Measurements from ENCODE around the gene SHC3.

The SHC3 gene

DNA sequence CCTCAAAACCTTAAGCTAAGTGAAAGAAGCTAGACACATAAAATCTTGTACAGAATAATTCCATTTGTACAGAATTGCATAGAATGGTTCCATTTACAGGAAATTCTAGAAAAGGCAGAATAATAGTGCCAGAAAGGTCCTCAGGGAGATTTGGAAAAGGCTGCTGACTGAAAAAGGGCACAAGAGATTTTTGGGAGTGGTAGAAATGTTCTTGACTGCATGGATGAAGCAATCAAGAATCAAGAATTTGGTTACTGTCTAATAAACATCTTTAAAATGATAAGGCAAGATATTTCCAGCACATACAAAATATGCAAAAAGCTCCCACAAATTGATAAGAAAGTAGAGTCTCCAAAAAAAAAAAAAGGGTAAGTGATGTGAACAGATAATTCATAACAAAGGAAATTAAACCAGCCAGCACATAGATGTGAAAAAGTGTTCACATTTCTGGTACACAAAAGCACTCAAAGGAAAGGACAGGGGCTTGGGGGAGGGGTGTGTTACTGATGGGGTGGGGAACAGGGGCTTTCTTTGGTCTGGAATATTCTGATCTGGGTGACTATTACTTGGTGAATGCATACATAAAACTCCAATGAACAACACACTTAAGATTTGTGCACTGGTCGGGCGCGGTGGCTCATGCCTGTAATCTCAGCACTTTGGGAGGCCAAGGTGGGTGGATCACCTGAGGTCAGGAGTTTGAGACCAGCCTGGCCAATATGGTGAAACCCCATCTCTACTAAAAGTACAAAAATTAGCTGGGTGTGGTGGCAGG is 85.2 kb downstream of the SHC3 start:
- Histone ChIP-seq H3K9ac (ENCODE audit: low read depth, low read length) (no peak overlapping the region), H3K36me3 (ENCODE audit: insufficient read depth, low read length) (no peaks in the 10 kb centered on the region), H3K4me1 (ENCODE audit: insufficient read depth, low read length) (no peaks in the 10 kb centered on the region), H3K9me3 (ENCODE audit: control insufficient read depth, insufficient read depth, low read length) (no peaks in the 10 kb centered on the region)

DNA sequence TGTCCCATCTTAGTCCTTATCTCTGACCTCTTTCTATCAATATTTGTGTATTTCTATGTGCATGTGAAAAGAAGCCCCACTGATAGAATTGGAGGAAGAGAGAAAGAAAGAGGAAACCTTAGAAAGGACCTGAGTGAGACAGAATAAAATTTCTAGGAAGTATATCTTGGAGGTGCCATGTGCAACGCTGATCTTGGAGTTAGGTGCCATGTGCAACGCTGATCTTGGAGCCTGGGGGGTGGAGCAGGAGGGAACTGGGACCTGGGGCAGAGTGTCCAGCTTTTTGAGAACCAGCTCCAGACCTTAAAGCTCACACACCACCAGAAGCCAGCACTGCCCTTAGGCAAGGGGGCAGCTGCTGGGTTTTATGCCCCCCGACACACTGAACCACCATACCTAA is 89.4 kb downstream of the SHC3 start:
- Histone ChIP-seq H3K36me3 (ENCODE audit: insufficient read depth, low read length) (no peaks in the 10 kb centered on the region), H3K9me3 (ENCODE audit: control insufficient read depth, insufficient read depth, low read length) (no peaks in the 10 kb centered on the region), H3K9ac (ENCODE audit: low read depth, low read length) (no peak overlapping the region), H3K4me1 (ENCODE audit: insufficient read depth, low read length) (no peaks in the 10 kb centered on the region)

DNA sequence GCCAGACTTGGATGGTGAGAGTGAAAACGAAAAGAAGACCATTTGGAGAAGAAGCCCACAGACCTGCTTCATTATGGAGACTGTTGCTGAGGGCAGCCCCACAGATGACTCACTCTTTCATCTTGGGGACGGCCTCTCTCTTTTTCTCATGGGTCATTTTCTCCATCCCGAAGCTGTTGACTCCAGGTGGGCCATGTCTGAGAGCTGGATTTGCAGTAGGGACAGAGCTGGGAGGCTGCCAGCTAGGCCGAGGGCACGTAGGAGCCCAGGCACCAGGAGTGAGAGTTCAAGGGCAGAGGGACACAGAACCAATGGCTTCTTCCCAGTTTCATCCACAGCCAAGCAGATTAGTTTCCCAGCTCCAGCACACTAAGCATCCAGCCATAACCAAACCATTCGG is 95.0 kb downstream of the SHC3 start:
- no peaks in the 10 kb centered on the region for H3K9me3 ChIP-seq (ENCODE audit: control insufficient read depth, insufficient read depth, low read length)
- no peaks in the 10 kb centered on the region for H3K4me1 ChIP-seq (ENCODE audit: insufficient read depth, low read length)
- no peaks in the 10 kb centered on the region for H3K36me3 ChIP-seq (ENCODE audit: insufficient read depth, low read length)
- no peak overlapping the region for H3K9ac ChIP-seq (ENCODE audit: low read depth, low read length)

DNA sequence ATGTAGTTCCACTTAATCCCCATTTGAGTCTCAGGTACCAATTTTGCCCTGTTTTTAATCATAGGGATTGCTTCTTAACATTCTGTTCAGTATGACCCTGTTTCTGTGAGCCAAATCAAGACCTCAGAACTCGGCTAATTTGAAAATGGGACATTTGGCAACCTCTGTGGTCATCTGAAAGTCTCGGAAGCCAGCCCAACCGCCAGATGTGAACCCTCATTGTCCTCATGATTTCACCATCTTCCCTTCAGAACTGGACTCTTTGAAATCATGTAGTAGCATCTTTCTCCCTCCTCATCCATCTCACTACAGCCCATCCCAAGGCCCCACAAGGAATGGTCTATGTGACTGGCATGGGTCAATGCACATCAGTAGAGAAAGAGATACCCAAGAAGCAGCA is 98.4 kb downstream of the SHC3 start:
- H3K9ac ChIP-seq (ENCODE audit: low read depth, low read length) = no peak overlapping the region
- H3K4me1 ChIP-seq (ENCODE audit: insufficient read depth, low read length) = no peaks in the 10 kb centered on the region
- no peaks in the 10 kb centered on the region for H3K9me3 ChIP-seq (ENCODE audit: control insufficient read depth, insufficient read depth, low read length)
- no peaks in the 10 kb centered on the region for H3K36me3 ChIP-seq (ENCODE audit: insufficient read depth, low read length)

DNA sequence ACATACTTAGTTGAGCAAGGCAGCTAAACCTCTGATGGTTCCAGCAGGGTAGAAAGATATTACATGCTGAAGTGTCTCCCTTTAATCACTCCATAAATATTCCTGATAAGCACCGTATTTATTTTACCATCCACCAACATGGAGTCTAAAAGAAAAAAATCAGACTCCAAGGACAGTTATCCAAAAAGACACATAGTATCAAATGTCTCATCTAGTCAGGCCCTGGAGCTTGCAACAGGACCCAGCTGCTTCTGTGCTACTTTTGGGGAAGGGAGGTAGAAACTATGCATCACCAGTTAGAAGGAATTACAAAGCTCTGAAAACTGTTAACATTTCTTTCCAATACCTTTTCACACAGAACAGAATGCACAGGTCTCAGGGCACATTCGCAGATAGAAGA is 99.2 kb downstream of the SHC3 start:
- Histone ChIP-seq H3K9me3 (ENCODE audit: control insufficient read depth, insufficient read depth, low read length) (no peaks in the 10 kb centered on the region), H3K36me3 (ENCODE audit: insufficient read depth, low read length) (no peaks in the 10 kb centered on the region), H3K4me1 (ENCODE audit: insufficient read depth, low read length) (no peaks in the 10 kb centered on the region), H3K9ac (ENCODE audit: low read depth, low read length) (no peak overlapping the region)

DNA sequence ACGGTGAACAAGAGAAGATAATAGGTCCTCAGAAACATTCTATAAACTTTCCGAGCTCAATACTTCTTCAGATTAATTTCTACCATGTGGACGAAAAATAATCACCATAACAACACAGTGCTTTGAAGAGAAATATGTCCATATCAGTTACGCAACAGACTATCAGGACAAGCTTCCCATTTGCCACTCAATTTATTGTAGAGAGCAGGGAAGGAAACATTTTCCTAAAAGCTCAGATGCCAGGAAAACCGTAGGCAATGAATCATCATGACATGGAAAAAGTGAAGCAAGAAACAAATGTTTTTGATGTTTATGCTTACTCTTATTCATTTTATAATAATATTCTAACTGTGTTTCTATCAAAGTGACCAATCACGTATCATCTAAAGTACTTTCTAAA is 99.8 kb downstream of the SHC3 start:
- H3K9me3 ChIP-seq (ENCODE audit: control insufficient read depth, insufficient read depth, low read length) = no peaks in the 10 kb centered on the region

DNA sequence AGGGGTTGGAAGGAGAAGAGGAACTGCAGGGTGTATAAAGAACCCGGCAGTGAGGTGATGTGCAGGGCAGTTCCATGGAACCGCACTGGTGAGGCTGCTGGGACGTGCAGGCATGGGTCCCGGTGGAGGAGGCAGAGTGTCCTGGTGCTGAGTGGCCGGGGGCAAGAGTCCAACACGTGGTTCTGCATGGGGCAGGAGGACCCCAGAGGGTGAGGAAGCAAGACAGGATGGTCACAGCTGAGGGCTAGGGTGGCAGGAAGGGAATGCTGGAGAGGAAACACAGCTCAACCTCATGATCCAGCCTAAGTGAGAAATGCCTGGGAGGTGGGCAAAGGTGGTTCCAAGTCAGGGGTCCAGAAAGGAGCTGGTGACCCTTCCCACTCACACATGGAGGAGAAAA is 100.2 kb downstream of the SHC3 start:
- H3K4me1 ChIP-seq (ENCODE audit: insufficient read depth, low read length) = no peaks in the 10 kb centered on the region
- no peaks in the 10 kb centered on the region for H3K9me3 ChIP-seq (ENCODE audit: control insufficient read depth, insufficient read depth, low read length)
- no peaks in the 10 kb centered on the region for H3K36me3 ChIP-seq (ENCODE audit: insufficient read depth, low read length)
- H3K9ac ChIP-seq (ENCODE audit: low read depth, low read length) = no peak overlapping the region

More for the DNA sequence above, 99.8 kb downstream of the SHC3 start:
- Histone ChIP-seq H3K9ac (ENCODE audit: low read depth, low read length) (no peak overlapping the region), H3K4me1 (ENCODE audit: insufficient read depth, low read length) (no peaks in the 10 kb centered on the region), H3K36me3 (ENCODE audit: insufficient read depth, low read length) (no peaks in the 10 kb centered on the region)

DNA sequence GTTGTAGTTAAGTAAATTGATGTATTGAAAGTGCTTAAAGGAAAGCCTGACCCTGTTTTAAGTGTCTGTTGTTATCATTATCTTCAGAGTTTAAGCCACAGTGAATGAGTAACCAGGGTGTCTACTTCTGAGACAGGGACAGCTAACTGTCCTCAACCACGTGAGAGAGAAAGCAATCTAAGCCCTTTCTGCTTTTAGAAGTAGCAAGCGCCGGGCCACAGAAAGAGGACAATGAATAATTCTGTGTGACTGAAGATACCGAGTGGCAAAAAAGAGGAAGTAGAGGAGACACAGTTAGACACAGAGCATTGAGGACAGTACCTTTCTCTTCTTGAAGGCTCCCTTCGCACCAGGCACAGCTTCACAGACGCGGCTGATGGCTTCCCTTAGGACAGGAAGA is 101.1 kb downstream of the SHC3 start:
- no peaks in the 10 kb centered on the region for H3K4me1 ChIP-seq (ENCODE audit: insufficient read depth, low read length)
- no peak overlapping the region for H3K9ac ChIP-seq (ENCODE audit: low read depth, low read length)
- no peaks in the 10 kb centered on the region for H3K36me3 ChIP-seq (ENCODE audit: insufficient read depth, low read length)
- no peaks in the 10 kb centered on the region for H3K9me3 ChIP-seq (ENCODE audit: control insufficient read depth, insufficient read depth, low read length)

DNA sequence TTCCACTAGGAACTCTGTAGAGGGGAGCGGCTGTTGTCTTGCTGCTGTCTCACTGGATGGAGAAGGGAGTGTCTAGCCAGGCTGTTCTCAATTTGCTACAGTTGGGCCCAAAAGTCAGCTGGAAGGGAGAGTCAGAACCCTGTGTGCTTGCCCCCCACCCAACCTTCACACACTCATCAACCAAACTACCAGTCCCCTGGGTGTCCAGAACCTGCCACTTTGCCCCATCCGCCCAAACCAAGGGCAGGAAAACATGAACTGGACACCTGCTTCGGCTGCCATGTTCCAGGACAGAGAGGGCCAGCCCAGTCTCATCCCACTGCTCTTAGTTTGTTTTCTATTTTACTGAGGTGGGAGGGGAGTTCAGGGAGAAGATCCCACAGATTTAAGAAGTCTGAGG is 105.2 kb downstream of the SHC3 start:
- H3K4me1 ChIP-seq (ENCODE audit: insufficient read depth, low read length) = no peaks in the 10 kb centered on the region
- no peaks in the 10 kb centered on the region for H3K9me3 ChIP-seq (ENCODE audit: control insufficient read depth, insufficient read depth, low read length)
- H3K9ac ChIP-seq (ENCODE audit: low read depth, low read length) = no peak overlapping the region
- no peaks in the 10 kb centered on the region for H3K36me3 ChIP-seq (ENCODE audit: insufficient read depth, low read length)

DNA sequence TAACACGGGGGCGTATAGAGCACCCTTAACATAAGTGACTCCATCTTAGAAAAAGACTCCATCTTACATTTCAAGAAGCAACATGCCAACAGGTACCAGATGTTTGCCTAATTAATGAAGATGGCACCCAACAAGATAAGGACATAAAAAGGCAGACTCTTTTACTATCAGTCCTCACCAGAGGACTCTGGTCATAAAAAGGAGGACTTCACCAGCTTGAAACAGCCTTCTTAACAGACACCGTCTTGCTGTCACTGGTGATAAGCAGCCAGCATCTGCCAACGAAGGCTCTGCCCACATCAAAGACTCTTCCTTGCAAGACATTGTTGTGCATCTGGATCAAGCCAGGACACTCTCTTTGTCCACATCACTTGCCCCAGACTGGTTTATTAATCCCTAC is 107.0 kb downstream of the SHC3 start:
- H3K36me3 ChIP-seq (ENCODE audit: insufficient read depth, low read length) = no peaks in the 10 kb centered on the region
- no peak overlapping the region for H3K9ac ChIP-seq (ENCODE audit: low read depth, low read length)
- H3K9me3 ChIP-seq (ENCODE audit: control insufficient read depth, insufficient read depth, low read length) = no peaks in the 10 kb centered on the region
- no peaks in the 10 kb centered on the region for H3K4me1 ChIP-seq (ENCODE audit: insufficient read depth, low read length)

DNA sequence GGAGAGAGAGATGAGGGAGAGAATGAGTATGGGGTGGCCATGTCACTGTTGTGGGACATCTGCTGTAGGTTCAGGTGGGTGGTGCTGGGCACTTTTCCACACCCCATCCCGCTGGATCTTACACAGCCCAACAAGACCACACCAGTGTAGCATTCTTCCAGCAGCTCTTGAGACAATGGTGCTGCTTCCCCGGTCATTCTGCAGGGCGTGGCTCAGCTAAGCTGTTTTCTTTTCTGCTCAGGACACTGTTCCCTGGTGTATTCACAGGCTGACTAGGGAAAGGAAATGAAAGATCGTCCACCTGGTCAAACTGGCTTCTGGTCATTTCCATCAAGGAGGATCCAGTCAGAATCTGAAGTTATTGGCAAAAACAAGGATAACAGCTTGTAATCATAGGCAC is 111.8 kb downstream of the SHC3 start:
- Histone ChIP-seq H3K9ac (ENCODE audit: low read depth, low read length) (no peak overlapping the region), H3K9me3 (ENCODE audit: control insufficient read depth, insufficient read depth, low read length) (no peaks in the 10 kb centered on the region), H3K4me1 (ENCODE audit: insufficient read depth, low read length) (no peaks in the 10 kb centered on the region), H3K36me3 (ENCODE audit: insufficient read depth, low read length) (no peaks in the 10 kb centered on the region)

DNA sequence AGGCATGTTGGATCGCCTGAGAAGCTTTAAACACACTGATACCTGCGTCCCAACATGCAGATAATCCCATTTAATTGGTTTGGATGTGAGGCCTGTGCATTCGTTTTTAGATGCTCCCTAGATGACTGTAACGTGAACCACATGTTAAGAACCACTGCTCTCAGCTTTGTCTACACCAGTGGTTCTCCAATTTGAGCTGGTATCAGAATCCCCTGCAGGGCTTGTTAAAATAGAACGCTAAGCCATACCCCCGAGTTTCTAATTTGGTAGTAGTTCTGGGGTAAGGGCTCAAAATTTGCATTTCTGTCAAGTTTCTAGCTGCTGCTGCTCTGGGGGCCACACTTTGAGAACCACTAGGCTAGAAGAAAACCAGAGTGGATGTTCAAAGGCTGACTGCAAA is 112.7 kb downstream of the SHC3 start:
- Histone ChIP-seq H3K36me3 (ENCODE audit: insufficient read depth, low read length) (no peaks in the 10 kb centered on the region), H3K9ac (ENCODE audit: low read depth, low read length) (no peak overlapping the region)

DNA sequence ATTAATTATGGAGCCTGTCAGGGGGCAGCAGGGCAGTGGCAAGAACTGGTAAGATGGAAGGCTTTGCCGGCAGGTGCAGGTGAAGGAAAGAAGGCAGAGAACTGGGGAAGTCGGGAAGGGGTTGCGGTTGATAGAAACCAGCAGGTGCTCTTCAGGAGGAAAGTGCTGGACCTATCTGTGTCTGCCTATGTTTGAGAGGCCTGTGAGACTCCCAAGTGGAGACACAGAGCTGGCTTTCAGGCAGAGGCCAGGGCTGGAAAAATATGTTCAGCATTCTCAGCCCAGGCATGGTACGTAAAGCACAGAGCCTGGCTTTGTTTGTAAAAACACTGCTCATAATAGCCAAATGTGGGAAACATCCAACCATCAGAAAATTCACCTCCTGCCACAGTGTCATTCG is 117.8 kb downstream of the SHC3 start:
- Histone ChIP-seq H3K9ac (ENCODE audit: low read depth, low read length) (no peak overlapping the region), H3K36me3 (ENCODE audit: insufficient read depth, low read length) (no peaks in the 10 kb centered on the region), H3K4me1 (ENCODE audit: insufficient read depth, low read length) (no peaks in the 10 kb centered on the region), H3K9me3 (ENCODE audit: control insufficient read depth, insufficient read depth, low read length) (no peaks in the 10 kb centered on the region)

More for the DNA sequence above, 112.7 kb downstream of the SHC3 start:
- Histone ChIP-seq H3K4me1 (ENCODE audit: insufficient read depth, low read length) (no peaks in the 10 kb centered on the region), H3K9me3 (ENCODE audit: control insufficient read depth, insufficient read depth, low read length) (no peaks in the 10 kb centered on the region)

DNA sequence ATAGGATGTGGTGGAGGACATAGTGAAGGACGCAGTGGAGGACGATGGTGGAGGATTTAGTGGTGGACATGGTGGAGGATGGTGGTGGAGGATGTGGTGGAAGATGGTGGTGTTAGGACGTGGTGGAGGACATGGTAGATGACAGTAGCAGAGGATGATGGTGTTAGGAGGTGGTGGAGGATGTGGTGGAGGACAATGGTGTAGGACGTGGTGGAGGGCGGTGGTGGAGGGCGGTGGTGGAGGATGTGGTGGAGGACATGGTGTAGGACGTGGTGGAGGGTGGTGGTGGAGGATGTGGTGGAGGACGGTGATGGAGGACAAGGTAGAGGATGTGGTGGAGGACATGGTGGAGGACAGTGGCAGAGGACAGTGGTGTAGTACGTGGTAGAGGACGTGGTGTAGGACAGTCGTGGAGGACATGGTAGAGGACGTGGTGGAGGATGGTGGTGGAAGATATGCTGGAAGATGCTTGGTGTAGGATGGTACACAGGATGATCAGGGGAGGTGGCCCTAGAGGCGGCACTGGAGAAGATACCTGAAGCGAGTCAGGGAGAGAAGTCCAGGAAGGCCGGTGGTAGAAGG is 118.6 kb downstream of the SHC3 start:
- no peak overlapping the region for H3K9ac ChIP-seq (ENCODE audit: low read depth, low read length)
- H3K36me3 ChIP-seq (ENCODE audit: insufficient read depth, low read length) = no peaks in the 10 kb centered on the region
- no peaks in the 10 kb centered on the region for H3K4me1 ChIP-seq (ENCODE audit: insufficient read depth, low read length)
- H3K9me3 ChIP-seq (ENCODE audit: control insufficient read depth, insufficient read depth, low read length) = no peaks in the 10 kb centered on the region

DNA sequence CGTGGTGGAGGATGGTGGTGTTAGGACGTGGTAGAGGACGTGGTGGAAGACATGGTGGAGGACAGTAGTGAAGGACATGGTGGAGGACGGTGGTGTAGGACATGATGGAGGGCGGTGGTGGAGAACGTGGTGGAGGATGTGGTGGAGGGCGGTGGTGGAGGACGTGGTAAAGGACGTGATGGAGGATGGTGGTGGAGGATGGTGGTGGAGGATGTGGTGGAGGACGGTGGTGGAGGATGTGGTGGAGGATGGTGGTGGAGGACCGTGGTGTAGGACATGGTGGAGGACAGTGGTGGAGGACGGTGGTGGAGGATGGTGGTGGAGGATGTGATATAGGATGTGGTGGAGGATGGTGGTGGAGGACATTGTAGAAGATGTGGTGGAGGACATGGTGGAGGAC is 119.7 kb downstream of the SHC3 start:
- no peak overlapping the region for H3K9ac ChIP-seq (ENCODE audit: low read depth, low read length)
- H3K4me1 ChIP-seq (ENCODE audit: insufficient read depth, low read length) = no peaks in the 10 kb centered on the region
- no peaks in the 10 kb centered on the region for H3K9me3 ChIP-seq (ENCODE audit: control insufficient read depth, insufficient read depth, low read length)
- H3K36me3 ChIP-seq (ENCODE audit: insufficient read depth, low read length) = no peaks in the 10 kb centered on the region
